ENCODE results near the gene CHRNB2. TPM values are rescaled to one million over a fixed set of nuclear protein-coding genes. Genes with fewer than 3 reads are reported as not detected.
A peak's percentile ranks its signal among the peaks of the same experiment; 100 is the strongest.

Gene CHRNB2
- total and polyA plus RNA-seq, 10 donors = 0.03 to 0.32 (median 0.18) TPM; not detected in 7

DNA sequence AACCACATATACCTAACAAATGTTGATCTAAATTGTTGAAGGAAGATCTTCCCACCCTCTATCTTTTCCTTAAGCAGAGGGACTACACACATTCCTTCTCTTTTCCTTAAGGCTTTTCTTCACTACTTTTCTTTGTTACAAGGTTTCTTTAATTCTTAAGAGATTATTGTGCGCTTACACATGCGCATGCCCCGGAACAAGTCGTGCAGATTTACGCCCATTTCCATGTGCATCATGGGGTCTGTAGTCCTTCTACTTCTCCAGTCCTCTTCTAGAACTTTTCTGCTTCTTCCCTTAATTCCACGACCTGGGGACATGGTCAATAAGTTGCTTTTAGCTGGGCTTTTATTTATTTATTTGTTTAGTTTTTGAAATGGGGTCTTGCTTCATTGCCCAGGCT is 1.7 kb upstream of the CHRNB2 start:
- TF ChIP-seq, protein P1, sequence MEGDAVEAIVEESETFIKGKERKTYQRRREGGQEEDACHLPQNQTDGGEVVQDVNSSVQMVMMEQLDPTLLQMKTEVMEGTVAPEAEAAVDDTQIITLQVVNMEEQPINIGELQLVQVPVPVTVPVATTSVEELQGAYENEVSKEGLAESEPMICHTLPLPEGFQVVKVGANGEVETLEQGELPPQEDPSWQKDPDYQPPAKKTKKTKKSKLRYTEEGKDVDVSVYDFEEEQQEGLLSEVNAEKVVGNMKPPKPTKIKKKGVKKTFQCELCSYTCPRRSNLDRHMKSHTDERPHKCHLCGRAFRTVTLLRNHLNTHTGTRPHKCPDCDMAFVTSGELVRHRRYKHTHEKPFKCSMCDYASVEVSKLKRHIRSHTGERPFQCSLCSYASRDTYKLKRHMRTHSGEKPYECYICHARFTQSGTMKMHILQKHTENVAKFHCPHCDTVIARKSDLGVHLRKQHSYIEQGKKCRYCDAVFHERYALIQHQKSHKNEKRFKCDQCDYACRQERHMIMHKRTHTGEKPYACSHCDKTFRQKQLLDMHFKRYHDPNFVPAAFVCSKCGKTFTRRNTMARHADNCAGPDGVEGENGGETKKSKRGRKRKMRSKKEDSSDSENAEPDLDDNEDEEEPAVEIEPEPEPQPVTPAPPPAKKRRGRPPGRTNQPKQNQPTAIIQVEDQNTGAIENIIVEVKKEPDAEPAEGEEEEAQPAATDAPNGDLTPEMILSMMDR (IDR thresholded peaks at IDR 0.05 in 8 of 11, conservative IDR thresholded peaks at IDR 0.05 in 3 of 11) = no peak
- no peak for TF ChIP-seq POLR2AphosphoS5 (IDR thresholded peaks at IDR 0.05)
- no peak for TF ChIP-seq POLR2A (IDR thresholded peaks at IDR 0.05)
- WGBS, 5 donors = 78 to 90% (median 86%) methylated on average over 6 of the region's 6 CpGs
- DNase-seq = no peak
- no peak overlapping the region for H3K27ac ChIP-seq
- no peaks in the 10 kb centered on the region for H3K36me3 ChIP-seq
- no peaks in the 10 kb centered on the region for H3K9me3 ChIP-seq
- H3K4me3 ChIP-seq = no peak overlapping the region
- intact Hi-C loops (cut with DNase I; ENCODE audit: low total_unique reads) = loop anchor here (10.0 kb wide), 1 partner anchor 199 kb away; no protein-coding TSS in a partner anchor
- peaks cover 0 to 52% (median 20%) of the 10 kb centered on the region in 7 donors for H3K27me3 ChIP-seq (replicated peaks in 1 of 7)
- peaks cover 3 to 12% (median 9%) of the 10 kb centered on the region in 6 donors for H3K4me1 ChIP-seq

DNA sequence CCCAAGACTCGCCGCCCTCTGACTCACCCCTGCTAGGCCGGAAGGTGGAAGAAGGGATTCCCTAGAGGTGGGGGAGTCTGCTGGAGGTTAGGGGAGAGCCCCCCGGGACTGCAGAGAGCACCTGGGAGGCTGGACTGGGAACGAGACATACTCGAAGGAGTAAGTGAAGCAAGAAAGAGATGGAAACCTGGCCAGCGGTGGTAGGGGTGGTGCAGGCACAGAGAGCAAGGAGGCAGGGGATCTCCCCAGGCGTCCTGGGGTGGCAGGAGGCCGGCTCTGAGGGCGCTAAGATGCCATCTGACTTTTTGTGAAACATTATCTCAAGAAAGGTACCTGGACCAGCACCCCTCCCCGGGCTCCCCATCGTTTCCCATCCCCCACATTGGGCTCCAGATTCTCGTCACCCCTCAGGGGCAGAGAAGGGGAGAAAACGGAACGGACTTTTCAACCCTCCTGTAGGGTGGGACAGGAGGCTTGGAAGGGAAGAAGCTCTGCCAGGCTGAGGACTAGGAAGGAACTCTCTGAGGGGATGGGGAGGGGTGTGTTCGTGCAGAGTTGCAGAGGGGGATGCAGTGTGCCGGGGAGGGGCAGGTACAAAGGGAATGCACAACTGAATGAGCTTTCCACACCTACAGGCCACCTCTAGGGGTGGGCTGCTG is 708 bp downstream of the CHRNB2 start:
- Histone ChIP-seq H3K27ac (no peak overlapping the region), H3K36me3 (no peaks in the 10 kb centered on the region), H3K9me3 (no peaks in the 10 kb centered on the region), H3K27me3 (replicated peaks in 1 of 7) (peaks cover 0 to 61% (median 20%) of the 10 kb centered on the region in 7 donors), H3K4me1 (peaks cover 3 to 12% (median 9%) of the 10 kb centered on the region in 6 donors), H3K4me3 (peak overlapping the region in 6 of 8 donors; percentile 5 to 55 (median 10))
- no peak for DNase-seq
- TF ChIP-seq POLR2AphosphoS5 (IDR thresholded peaks at IDR 0.05) (no peak), POLR2A (IDR thresholded peaks at IDR 0.05) (no peak)
- TF ChIP-seq, protein P1 (IDR thresholded peaks at IDR 0.05 in 8 of 11, conservative IDR thresholded peaks at IDR 0.05 in 3 of 11) = no peak
- intact Hi-C loops (cut with DNase I; ENCODE audit: low total_unique reads) = loop anchor here (10.0 kb wide), 1 partner anchor 197 kb away; no protein-coding TSS in a partner anchor
- WGBS, 5 donors = 33 to 41% (median 37%) methylated on average over 17 of the region's 17 CpGs

DNA sequence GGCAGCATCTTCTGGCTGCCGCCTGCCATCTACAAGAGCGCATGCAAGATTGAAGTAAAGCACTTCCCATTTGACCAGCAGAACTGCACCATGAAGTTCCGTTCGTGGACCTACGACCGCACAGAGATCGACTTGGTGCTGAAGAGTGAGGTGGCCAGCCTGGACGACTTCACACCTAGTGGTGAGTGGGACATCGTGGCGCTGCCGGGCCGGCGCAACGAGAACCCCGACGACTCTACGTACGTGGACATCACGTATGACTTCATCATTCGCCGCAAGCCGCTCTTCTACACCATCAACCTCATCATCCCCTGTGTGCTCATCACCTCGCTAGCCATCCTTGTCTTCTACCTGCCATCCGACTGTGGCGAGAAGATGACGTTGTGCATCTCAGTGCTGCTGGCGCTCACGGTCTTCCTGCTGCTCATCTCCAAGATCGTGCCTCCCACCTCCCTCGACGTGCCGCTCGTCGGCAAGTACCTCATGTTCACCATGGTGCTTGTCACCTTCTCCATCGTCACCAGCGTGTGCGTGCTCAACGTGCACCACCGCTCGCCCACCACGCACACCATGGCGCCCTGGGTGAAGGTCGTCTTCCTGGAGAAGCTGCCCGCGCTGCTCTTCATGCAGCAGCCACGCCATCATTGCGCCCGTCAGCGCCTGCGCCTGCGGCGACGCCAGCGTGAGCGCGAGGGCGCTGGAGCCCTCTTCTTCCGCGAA is 3.8 kb downstream of the CHRNB2 start:
- 93 to 98% (median 96%) methylated on average over 59 of the region's 59 CpGs for WGBS, 5 donors

More for the DNA sequence above, 3.8 kb downstream of the CHRNB2 start:
- H3K4me1 ChIP-seq = peaks cover 3 to 12% (median 9%) of the 10 kb centered on the region in 6 donors
- H3K36me3 ChIP-seq = no peaks in the 10 kb centered on the region
- peaks cover 0 to 47% (median 20%) of the 10 kb centered on the region in 7 donors for H3K27me3 ChIP-seq (replicated peaks in 1 of 7)
- H3K27ac ChIP-seq = no peak overlapping the region
- no peak for DNase-seq
- H3K4me3 ChIP-seq = no peak overlapping the region
- intact Hi-C loops (cut with DNase I; ENCODE audit: low total_unique reads) = no loop called here
- no peak for TF ChIP-seq POLR2AphosphoS5 (IDR thresholded peaks at IDR 0.05)
- TF ChIP-seq POLR2A (IDR thresholded peaks at IDR 0.05) = no peak
- TF ChIP-seq, protein P1 (IDR thresholded peaks at IDR 0.05 in 8 of 11, conservative IDR thresholded peaks at IDR 0.05 in 3 of 11) = no peak
- H3K9me3 ChIP-seq = no peaks in the 10 kb centered on the region

Measured in spleen (tissue), 11 donors.